H1 (cell line): ENCODE data around the gene CNIH3. TPM values are rescaled to one million over a fixed set of nuclear protein-coding genes. Genes with fewer than 3 reads are reported as not detected.

Experiments used
- CTCF ChIA-PET: fragments of 300-600 bp; sonication (Branson Sonifier 250); formaldehyde crosslinking; loops from one replicate; lab custom pipeline; 2021; ENCODE audit not compliant: partially characterized antibody; lab: Charles Lee
- POLR2A ChIA-PET: fragments of 300-600 bp; sonication (Branson Sonifier 250); formaldehyde crosslinking; loops from one replicate; lab custom pipeline; 2021; ENCODE audit warnings: inconsistent platforms; ENCODE audit not compliant: partially characterized antibody; lab: Charles Lee
- DNase-seq, 2 experiments: peaks; one replicate each; pipeline versions ENCODE4 v3.0.0 to v3.0.0-alpha.2; 2010 to 2022; ENCODE audit warnings: low spot score in 2 of 2, low read depth in 1 of 2, mixed read lengths in 1 of 2
- FAIRE-seq: peaks from 2 replicates; lab custom pipeline; 2011; peaks lifted over from hg19 to GRCh38; lab: Jason Lieb, UNC
- H2AFZ ChIP-seq: 2 replicates; pipeline ENCODE4 v1.8.1; 2012; ENCODE audit warnings: low read length, inconsistent platforms
- H2AK5ac ChIP-seq: 2 replicates; pipeline ENCODE4 v1.6.1; 2013; ENCODE audit warnings: low read depth, low read length
- H2BK120ac ChIP-seq: replicated peaks from 2 replicates; pipeline ENCODE3; 2013; ENCODE audit warnings: low read depth, low read length, inconsistent platforms
- H2BK12ac ChIP-seq: 2 replicates; pipeline ENCODE4 v1.6.1; 2013; ENCODE audit warnings: low read depth, low read length
- H2BK15ac ChIP-seq: 2 replicates; pipeline ENCODE4 v1.6.1; 2013; ENCODE audit warnings: low read length
- H2BK20ac ChIP-seq: 2 replicates; pipeline ENCODE4 v1.6.1; 2013; ENCODE audit warnings: low read length
- H2BK5ac ChIP-seq: 2 replicates; pipeline ENCODE4 v1.6.1; 2013; ENCODE audit warnings: low read depth, low read length
- H3K14ac ChIP-seq: 2 replicates; pipeline ENCODE4 v1.6.1; 2013; ENCODE audit warnings: inconsistent platforms; ENCODE audit not compliant: insufficient read length
- H3K18ac ChIP-seq: 2 replicates; pipeline ENCODE4 v1.6.1; 2013; ENCODE audit warnings: low read length; ENCODE audit errors: extremely low read depth
- H3K23ac ChIP-seq: 2 replicates; pipeline ENCODE4 v1.6.1; 2013; ENCODE audit warnings: inconsistent platforms; ENCODE audit not compliant: insufficient read length
- H3K23me2 ChIP-seq: 2 replicates; pipeline ENCODE4 v1.6.1; 2013; ENCODE audit warnings: low read depth, low read length
- H3K27ac ChIP-seq: 2 replicates; pipeline ENCODE4 v1.6.1; 2011; ENCODE audit warnings: low read depth, low read length, inconsistent platforms
- H3K27me3 ChIP-seq, 4 experiments: replicated peaks in 1 of 4; 1 replicate in 1 of 4; 2 replicates in 3 of 4; pipeline versions ENCODE4 v1.6.1 to v1.8.1; 2011 to 2013; ENCODE audit warnings: low read length in 3 of 4, mild to moderate bottlenecking in 3 of 4, inconsistent platforms in 2 of 4, mixed read lengths in 2 of 4, moderate library complexity in 1 of 4; ENCODE audit not compliant: control insufficient read depth in 3 of 4, insufficient read depth in 3 of 4; ENCODE audit errors: extremely low read depth in 1 of 4
- H3K36me3 ChIP-seq, 4 experiments: 2 replicates each; pipeline versions ENCODE4 v1.6.1 to v1.8.1; 2011 to 2013; ENCODE audit warnings: mild to moderate bottlenecking in 4 of 4, low read length in 3 of 4, moderate library complexity in 2 of 4, control low read depth in 1 of 4, inconsistent platforms in 1 of 4; ENCODE audit not compliant: insufficient read depth in 4 of 4, control insufficient read depth in 2 of 4
- H3K4ac ChIP-seq: replicated peaks from 2 replicates; pipeline ENCODE3; 2013; ENCODE audit warnings: low read length, low read depth, mixed read lengths, inconsistent platforms; ENCODE audit not compliant: insufficient read length
- H3K4me1 ChIP-seq, 4 experiments: replicated peaks in 1 of 4; 1 replicate in 1 of 4; 2 replicates in 3 of 4; pipeline versions ENCODE4 v1.6.1 to v1.8.1; 2011 to 2013; ENCODE audit warnings: low read length in 3 of 4, inconsistent platforms in 2 of 4, mixed read lengths in 1 of 4; ENCODE audit not compliant: insufficient read depth in 4 of 4, control insufficient read depth in 3 of 4
- H3K4me2 ChIP-seq, 2 experiments: 2 replicates each; pipeline versions ENCODE4 v1.6.1 to v1.8.1; 2011 to 2013; ENCODE audit warnings: low read depth in 2 of 2, low read length in 2 of 2, control low read depth in 1 of 2, inconsistent platforms in 1 of 2, mild to moderate bottlenecking in 1 of 2; ENCODE audit not compliant: insufficient read depth in 1 of 2
- H3K4me3 ChIP-seq, 4 experiments: fragments of 200-600, 300-600 bp in 1 of 4; sonication (generic), shearing (Covaris generic), sonication (Bioruptor Twin) in 1 of 4; 2 replicates each; pipeline versions ENCODE4 v1.5.1 to v1.8.1; 2011 to 2016; ENCODE audit warnings: low read length in 4 of 4, low read depth in 3 of 4, control low read depth in 2 of 4, inconsistent platforms in 2 of 4, mild to moderate bottlenecking in 2 of 4, mixed read lengths in 1 of 4, moderate library complexity in 1 of 4; ENCODE audit not compliant: insufficient read depth in 2 of 4; ENCODE audit errors: extremely low read depth in 1 of 4
- H3K56ac ChIP-seq: replicated peaks from 2 replicates; pipeline ENCODE3; 2013; ENCODE audit warnings: low read depth, mild to moderate bottlenecking, mixed read lengths, low read length, inconsistent platforms; ENCODE audit not compliant: insufficient read length
- H3K79me1 ChIP-seq: 2 replicates; pipeline ENCODE4 v1.6.1; 2013; ENCODE audit warnings: low read depth, low read length, control low read depth
- H3K79me2 ChIP-seq, 2 experiments: 2 replicates each; pipeline versions ENCODE4 v1.6.1 to v1.8.1; 2012 to 2013; ENCODE audit warnings: low read length in 2 of 2, mild to moderate bottlenecking in 2 of 2, inconsistent platforms in 1 of 2; ENCODE audit not compliant: insufficient read depth in 2 of 2, control insufficient read depth in 1 of 2
- H3K9ac ChIP-seq, 4 experiments: replicated peaks in 1 of 4; 1 replicate in 1 of 4; 2 replicates in 3 of 4; pipeline versions ENCODE4 v1.6.1 to v1.8.1; 2011 to 2013; ENCODE audit warnings: low read depth in 3 of 4, low read length in 3 of 4, control low read depth in 2 of 4, mild to moderate bottlenecking in 2 of 4, moderate library complexity in 2 of 4, inconsistent platforms in 1 of 4; ENCODE audit errors: extremely low read depth in 1 of 4
- H3K9me3 ChIP-seq, 2 experiments: 2 replicates each; pipeline versions ENCODE4 v1.6.1 to v1.8.1; 2012 to 2013; ENCODE audit warnings: mild to moderate bottlenecking in 2 of 2, moderate library complexity in 2 of 2, control low read depth in 1 of 2, inconsistent platforms in 1 of 2, low read depth in 1 of 2, low read length in 1 of 2, mixed read lengths in 1 of 2; ENCODE audit not compliant: insufficient read depth in 2 of 2
- H4K20me1 ChIP-seq, 2 experiments: replicated peaks in 1 of 2; 2 replicates each; pipeline versions ENCODE3 to v1.8.1; 2011 to 2013; ENCODE audit warnings: inconsistent platforms in 2 of 2, low read length in 2 of 2, mild to moderate bottlenecking in 1 of 2; ENCODE audit not compliant: insufficient read depth in 2 of 2, control insufficient read depth in 1 of 2
- H4K5ac ChIP-seq: 2 replicates; pipeline ENCODE4 v1.6.1; 2013; ENCODE audit warnings: low read length, low read depth, mixed read lengths, inconsistent platforms; ENCODE audit not compliant: insufficient read length
- H4K8ac ChIP-seq: 2 replicates; pipeline ENCODE4 v1.8.0; 2013; ENCODE audit warnings: mild to moderate bottlenecking, moderate library complexity, low read length, inconsistent platforms; ENCODE audit not compliant: insufficient read depth; ENCODE audit errors: extremely low read depth
- H4K91ac ChIP-seq: replicated peaks from 2 replicates; pipeline ENCODE3; 2013; ENCODE audit warnings: low read length, mixed read lengths, inconsistent platforms; ENCODE audit not compliant: insufficient read length
- ATF3 ChIP-seq: IDR thresholded peaks from 2 replicates; pipeline ENCODE4 v1.6.1; 2011; ENCODE audit warnings: low read depth, mild to moderate bottlenecking, low read length; ENCODE audit not compliant: insufficient read depth
- CBX8 ChIP-seq: fragments of 300-800, 300-1000 bp; sonication (generic); IDR thresholded peaks from 2 replicates; pipeline ENCODE4 v1.7.1; 2016; ENCODE audit warnings: low read depth, low read length, borderline replicate concordance
- CTCF ChIP-seq, 3 experiments: IDR thresholded peaks; 1 replicate in 2 of 3; 2 replicates in 1 of 3; pipeline versions ENCODE4 v1.5.1 to v1.6.1; 2011; ENCODE audit warnings: low read length in 3 of 3, mild to moderate bottlenecking in 3 of 3, inconsistent platforms in 2 of 3, low read depth in 1 of 3, moderate library complexity in 1 of 3; ENCODE audit not compliant: insufficient read depth in 1 of 3; ENCODE audit errors: control extremely low read depth in 1 of 3
- EZH2 ChIP-seq: fragments of 200-600 bp; sonication (generic); IDR thresholded peaks from 2 replicates; pipeline ENCODE4 v1.7.1; 2012; ENCODE audit warnings: low read depth, mild to moderate bottlenecking, moderate library complexity, low read length, inconsistent platforms; ENCODE audit not compliant: severe bottlenecking
- RAD21 ChIP-seq, 2 experiments: IDR thresholded peaks in 1 of 2; conservative IDR thresholded peaks in 1 of 2; 2 replicates each; pipeline ENCODE4 v1.6.1; 2011; ENCODE audit warnings: low read depth in 2 of 2, low read length in 2 of 2, improper control_type of control experiment in 1 of 2, inconsistent platforms in 1 of 2, mild to moderate bottlenecking in 1 of 2, moderate library complexity in 1 of 2
- RBBP5 ChIP-seq: IDR thresholded peaks from 2 replicates; pipeline ENCODE4 v1.7.1; 2012; ENCODE audit warnings: low read depth, mild to moderate bottlenecking, inconsistent platforms, low read length, moderate library complexity, borderline replicate concordance
- SAP30 ChIP-seq: fragments of 300-600 bp; sonication (generic); IDR thresholded peaks from 2 replicates; pipeline ENCODE4 v1.7.1; 2012; ENCODE audit warnings: low read length, moderate library complexity, mild to moderate bottlenecking, inconsistent platforms; ENCODE audit not compliant: insufficient read depth, insufficient replicate concordance
- SP4 ChIP-seq: IDR thresholded peaks from 2 replicates; pipeline ENCODE4 v1.6.1; 2012; ENCODE audit warnings: low read length, inconsistent platforms
- TEAD4 ChIP-seq: IDR thresholded peaks from 2 replicates; pipeline ENCODE4 v1.6.1; 2012; ENCODE audit warnings: low read depth, low read length, inconsistent platforms, mixed read lengths
- WGBS, 2 experiments: shearing (Covaris generic) in 1 of 2; methylation state at CpG; one replicate each; pipeline versions ENCODE4 v1.1.6 to v1.1.7; 2013 to 2015; ENCODE audit warnings: low lambda C conversion rate in 2 of 2, mixed read lengths in 2 of 2, inconsistent platforms in 1 of 2, low coverage in 1 of 2, missing lambda C conversion rate in 1 of 2; ENCODE audit not compliant: insufficient replicate concordance in 2 of 2, insufficient coverage in 1 of 2, insufficient read length in 1 of 2; ENCODE audit errors: extremely low coverage in 1 of 2, missing lambda C conversion rate in 1 of 2; 5-methylcytosine and 5-hydroxymethylcytosine counted together
- polyA plus RNA-seq, 7 experiments: library from polyadenylated mRNA; depleted of rRNA in 3 of 7; stranded (reverse) in 5 of 7; unstranded in 2 of 7; fragments of >200 nt in 5 of 7; fragments of 200-250 nt in 2 of 7; gene quantifications; 1 replicate in 5 of 7; 2 replicates in 1 of 7; 4 replicates in 1 of 7; pipeline versions ENCODE4 v1.2.1 to v1.2.3, GENCODE V29; 2011 to 2013; ENCODE audit warnings: missing spikeins in 2 of 7, mixed read lengths in 2 of 7
- total RNA-seq: library from RNA; stranded (reverse); fragmentation: NEBNext Ultra II Directional; extraction: Animal tissue kit (Norgen Biotek cat#: 25700); gene quantifications from 2 replicates; pipeline ENCODE4 v1.2.1, GENCODE V29; 2021

CNIH3 gene
- total and polyA plus RNA-seq, 2 of the 8 experiments (the other 6 are each of a cell fraction or from before 2014, with no cell fraction given) = 3.7 to 5.6 TPM

- no peaks in the 10 kb centered on the region for H4K20me1 ChIP-seq
- H3K36me3 ChIP-seq = no peaks in the 10 kb centered on the region
- no peak overlapping the region for H3K4me3 ChIP-seq
- peak overlapping the region; percentile 9 for H4K91ac ChIP-seq
- no peaks in the 10 kb centered on the region for H3K79me1 ChIP-seq
- H4K8ac ChIP-seq = no peak overlapping the region
- H3K23me2 ChIP-seq = no peaks in the 10 kb centered on the region
- H2BK120ac ChIP-seq = no peak overlapping the region
- H3K27me3 ChIP-seq = no peaks in the 10 kb centered on the region
- no peaks in the 10 kb centered on the region for H3K9me3 ChIP-seq
- H3K27ac ChIP-seq = no peak overlapping the region
- H4K5ac ChIP-seq = no peak overlapping the region
- no peak overlapping the region for H2AFZ ChIP-seq
- no peak overlapping the region for H3K4me2 ChIP-seq
- FAIRE-seq (no peak), DNase-seq (no peak)
- H3K79me2 ChIP-seq = no peaks in the 10 kb centered on the region
- H2BK5ac ChIP-seq = no peak overlapping the region
- H3K56ac ChIP-seq = no peak overlapping the region
- H2AK5ac ChIP-seq = no peak overlapping the region
- H2BK12ac ChIP-seq = no peak overlapping the region
- peaks cover 0 to 11% (median 4%) of the 10 kb centered on the region in 4 experiments; a peak in 3 of 7 replicates for H3K4me1 ChIP-seq
- no peak overlapping the region for H3K18ac ChIP-seq
- 91% methylated on average over 10 of the region's 10 CpGs; no CpG with 5 or more reads in 1 of the 2 experiments for WGBS, 2 experiments
- no peak overlapping the region for H3K9ac ChIP-seq
- H3K14ac ChIP-seq = no peak overlapping the region
- H2BK15ac ChIP-seq = no peak overlapping the region
- POLR2A ChIA-PET = no interaction called here
- CTCF ChIA-PET = interaction anchor here (3.1 kb wide), 1 partner anchor 8 kb away, joined by 11 read pairs; no protein-coding TSS in a partner anchor
- 0 out of 2 replicates have a peak overlapping the region, but pooled peaks have one; percentile 40 for H2BK20ac ChIP-seq
- H3K4ac ChIP-seq = no peak overlapping the region
- no peak overlapping the region for H3K23ac ChIP-seq
- TF ChIP-seq SAP30 (no peak), CBX8 (no peak), SP4 (no peak), CTCF (IDR thresholded peaks at IDR 0.05; ENCODE audit: control extremely low read depth in 1 of 3, insufficient read depth in 1 of 3, low read depth in 1 of 3, low read length in 3 of 3) (no peak), RAD21 (IDR thresholded peaks at IDR 0.05 in 1 of 2, conservative IDR thresholded peaks at IDR 0.05 in 1 of 2; ENCODE audit: low read depth in 2 of 2, low read length in 2 of 2) (no peak), RBBP5 (no peak), TEAD4 (no peak), ATF3 (no peak), EZH2 (no peak)
These were observed 31.1 kb upstream of the CNIH3 start for GRCh38 chr1:224585051-224585450.
